ENCODE data around the gene BAD. TPM values are rescaled to one million over a fixed set of nuclear protein-coding genes. Genes with fewer than 3 reads are reported as not detected.

The BAD gene
- total RNA-seq, 1 donor from 2014 or later = 56.3 TPM

DNA sequence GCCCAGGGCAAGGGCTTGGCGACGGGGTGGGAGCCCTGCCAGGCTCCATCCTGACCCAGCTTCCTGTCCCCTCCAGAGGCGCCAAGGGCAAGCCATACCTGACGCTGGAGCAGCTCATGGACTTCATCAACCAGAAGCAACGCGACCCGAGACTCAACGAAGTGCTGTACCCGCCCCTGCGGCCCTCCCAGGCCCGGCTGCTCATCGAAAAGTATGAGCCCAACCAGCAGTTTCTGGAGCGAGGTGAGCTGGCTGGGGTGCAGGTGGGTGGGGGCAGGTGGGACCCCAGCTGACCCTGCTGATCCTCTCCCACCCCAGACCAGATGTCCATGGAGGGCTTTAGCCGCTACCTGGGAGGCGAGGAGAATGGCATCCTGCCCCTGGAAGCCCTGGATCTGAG is 28.2 kb downstream of the BAD start:
- Histone ChIP-seq H3K4me1 (peaks cover 27% of the 10 kb centered on the region), H3K36me3 (peaks cover 63% of the 10 kb centered on the region), H3K4me3 (no peak overlapping the region), H3K27ac (replicated peaks) (no peak overlapping the region), H3K9me3 (replicated peaks) (no peaks in the 10 kb centered on the region), H3K27me3 (ENCODE audit: low read depth) (no peaks in the 10 kb centered on the region)
- intact Hi-C loops (cut with micrococcal nuclease) = no loop called here
- TF ChIP-seq CTCF (IDR thresholded peaks at IDR 0.05; ENCODE audit: borderline replicate concordance) = no peak
- no peak for DNase-seq

DNA sequence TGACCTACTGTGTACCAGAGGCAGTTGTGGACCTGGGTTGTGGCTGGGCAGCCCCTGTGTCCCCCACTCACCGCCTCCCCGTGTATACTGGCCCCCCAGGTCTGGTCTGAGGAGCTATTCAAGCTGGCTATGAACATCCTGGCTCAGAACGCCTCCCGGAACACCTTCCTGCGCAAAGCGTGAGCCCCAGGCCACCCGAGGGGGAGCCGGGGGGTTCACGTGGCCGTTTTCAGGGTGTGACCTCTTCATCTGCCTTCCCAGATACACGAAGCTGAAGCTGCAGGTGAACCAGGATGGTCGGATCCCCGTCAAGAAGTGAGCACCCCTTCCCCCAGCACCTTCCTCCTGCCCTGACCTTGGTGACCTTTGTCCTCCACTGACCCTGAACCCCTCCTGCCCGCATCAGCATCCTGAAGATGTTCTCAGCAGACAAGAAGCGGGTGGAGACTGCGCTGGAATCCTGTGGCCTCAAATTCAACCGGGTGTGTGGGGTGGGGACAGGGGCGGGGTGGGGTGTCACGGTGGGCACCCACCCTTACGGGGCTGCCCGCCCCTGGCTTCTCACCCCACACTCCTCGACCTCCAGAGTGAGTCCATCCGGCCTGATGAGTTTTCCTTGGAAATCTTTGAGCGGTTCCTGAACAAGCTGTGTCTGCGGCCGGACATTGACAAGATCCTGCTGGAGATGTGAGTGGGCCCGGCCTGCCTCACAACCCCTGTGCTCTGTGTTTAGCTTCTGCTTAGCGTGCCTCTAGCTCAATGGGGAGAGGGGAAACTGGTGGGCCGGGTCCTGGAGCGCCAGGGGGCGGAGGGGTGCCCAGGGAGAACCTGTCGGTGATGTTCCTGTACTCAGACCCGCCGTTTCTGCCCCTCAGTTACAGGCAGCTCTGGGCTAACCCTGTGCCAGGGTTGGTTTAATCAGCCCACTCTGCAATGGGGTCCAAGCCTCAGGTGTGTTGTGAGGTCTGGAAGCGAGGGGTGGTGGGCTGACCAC is 29.0 kb downstream of the BAD start:
- Histone ChIP-seq H3K27ac (replicated peaks) (no peak overlapping the region), H3K36me3 (peaks cover 58% of the 10 kb centered on the region), H3K4me3 (no peak overlapping the region), H3K9me3 (replicated peaks) (no peaks in the 10 kb centered on the region), H3K4me1 (peaks cover 35% of the 10 kb centered on the region), H3K27me3 (ENCODE audit: low read depth) (no peaks in the 10 kb centered on the region)
- no peak for TF ChIP-seq CTCF (IDR thresholded peaks at IDR 0.05; ENCODE audit: borderline replicate concordance)
- DNase-seq = no peak
- intact Hi-C loops (cut with micrococcal nuclease) = no loop called here

GRCh38 chr11:64254326-64254725 is 30.1 kb downstream of the BAD start:
- Histone ChIP-seq H3K36me3 (peaks cover 49% of the 10 kb centered on the region), H3K9me3 (replicated peaks) (no peaks in the 10 kb centered on the region), H3K4me3 (no peak overlapping the region), H3K27me3 (ENCODE audit: low read depth) (no peaks in the 10 kb centered on the region), H3K27ac (replicated peaks) (no peak overlapping the region), H3K4me1 (peaks cover 36% of the 10 kb centered on the region)
- DNase-seq = no peak
- no peak for TF ChIP-seq CTCF (IDR thresholded peaks at IDR 0.05; ENCODE audit: borderline replicate concordance)
- intact Hi-C loops (cut with micrococcal nuclease) = no loop called here

DNA sequence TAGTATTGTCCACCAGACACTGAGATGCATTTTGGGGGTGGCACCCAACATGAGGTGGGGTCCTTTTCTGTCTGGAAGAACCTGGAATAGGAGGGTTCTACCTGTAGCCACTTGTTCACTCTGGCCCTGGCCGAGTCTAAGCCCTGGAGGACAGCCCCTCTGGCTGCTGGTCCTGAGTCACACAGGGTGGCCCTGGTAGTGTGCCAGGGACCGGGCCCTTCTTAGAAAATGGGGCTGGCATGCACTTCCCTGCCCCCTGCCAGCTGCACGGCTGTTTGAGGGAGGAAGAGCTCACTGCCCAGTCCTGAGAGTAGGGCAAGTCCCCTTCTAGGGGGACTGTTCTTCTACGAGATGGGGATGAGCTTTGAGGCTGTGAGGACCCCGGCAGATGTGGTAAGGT is 31.0 kb downstream of the BAD start:
- Histone ChIP-seq H3K27me3 (ENCODE audit: low read depth) (no peaks in the 10 kb centered on the region), H3K4me1 (peaks cover 36% of the 10 kb centered on the region), H3K27ac (replicated peaks) (peak overlapping the region; percentile 16), H3K36me3 (peaks cover 40% of the 10 kb centered on the region), H3K4me3 (no peak overlapping the region), H3K9me3 (replicated peaks) (no peaks in the 10 kb centered on the region)
- no peak for DNase-seq
- no peak for TF ChIP-seq CTCF (IDR thresholded peaks at IDR 0.05; ENCODE audit: borderline replicate concordance)
- intact Hi-C loops (cut with micrococcal nuclease) = no loop called here

DNA sequence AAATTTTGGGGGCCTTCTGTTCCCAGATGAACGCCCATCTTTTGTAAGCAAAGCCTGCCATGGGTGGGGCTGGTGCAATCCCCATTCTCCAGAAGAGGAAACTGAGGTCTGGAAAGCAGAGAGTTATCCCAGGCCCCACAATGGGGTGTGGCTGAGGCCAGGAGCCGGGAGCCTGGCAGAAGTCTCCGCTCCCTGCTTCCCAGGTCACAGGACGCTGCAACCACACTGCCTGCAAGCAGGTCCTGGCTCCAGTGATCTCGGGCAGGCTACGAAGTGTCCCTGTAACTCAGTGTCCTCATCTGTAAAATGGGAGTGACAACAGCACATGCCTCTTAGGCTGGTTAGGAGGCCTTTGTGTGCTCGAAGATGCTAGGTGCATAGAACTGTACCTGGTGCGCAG is 31.4 kb downstream of the BAD start:
- Histone ChIP-seq H3K9me3 (replicated peaks) (no peaks in the 10 kb centered on the region), H3K27me3 (ENCODE audit: low read depth) (no peaks in the 10 kb centered on the region), H3K36me3 (peaks cover 36% of the 10 kb centered on the region), H3K4me3 (peak overlapping the region; percentile 88), H3K4me1 (peaks cover 36% of the 10 kb centered on the region), H3K27ac (replicated peaks) (peak overlapping the region; percentile 84)
- intact Hi-C loops (cut with micrococcal nuclease) = no loop called here
- no peak for DNase-seq
- TF ChIP-seq CTCF (IDR thresholded peaks at IDR 0.05; ENCODE audit: borderline replicate concordance) = no peak

Measured in left ventricle myocardium inferior (tissue), 1 donor.